Measurements from ENCODE around the gene SPPL3.

DNA sequence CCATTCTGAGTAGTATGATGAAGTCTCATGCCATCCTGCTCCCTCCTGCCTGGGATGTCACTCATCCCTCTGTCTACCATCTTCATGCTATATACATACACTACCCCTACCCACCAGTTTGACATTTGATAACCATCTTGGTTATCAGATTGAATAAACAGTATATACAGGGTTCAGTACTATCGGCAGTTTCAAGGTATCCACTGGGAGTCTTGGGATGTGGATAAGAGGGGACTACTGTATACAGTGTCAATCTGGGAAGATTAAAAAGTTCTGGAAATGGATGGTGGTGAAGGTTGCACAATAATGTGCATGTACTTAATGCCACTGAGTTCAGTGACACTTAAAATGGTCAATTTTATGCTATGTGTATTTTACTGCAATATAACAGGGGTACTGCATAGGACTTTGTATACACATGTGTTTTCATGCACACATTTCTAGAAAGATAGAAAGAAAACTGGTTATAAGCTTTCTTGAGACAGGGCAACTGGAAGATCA is 22.1 kb downstream of the SPPL3 start:
- TF ChIP-seq, protein P1, sequence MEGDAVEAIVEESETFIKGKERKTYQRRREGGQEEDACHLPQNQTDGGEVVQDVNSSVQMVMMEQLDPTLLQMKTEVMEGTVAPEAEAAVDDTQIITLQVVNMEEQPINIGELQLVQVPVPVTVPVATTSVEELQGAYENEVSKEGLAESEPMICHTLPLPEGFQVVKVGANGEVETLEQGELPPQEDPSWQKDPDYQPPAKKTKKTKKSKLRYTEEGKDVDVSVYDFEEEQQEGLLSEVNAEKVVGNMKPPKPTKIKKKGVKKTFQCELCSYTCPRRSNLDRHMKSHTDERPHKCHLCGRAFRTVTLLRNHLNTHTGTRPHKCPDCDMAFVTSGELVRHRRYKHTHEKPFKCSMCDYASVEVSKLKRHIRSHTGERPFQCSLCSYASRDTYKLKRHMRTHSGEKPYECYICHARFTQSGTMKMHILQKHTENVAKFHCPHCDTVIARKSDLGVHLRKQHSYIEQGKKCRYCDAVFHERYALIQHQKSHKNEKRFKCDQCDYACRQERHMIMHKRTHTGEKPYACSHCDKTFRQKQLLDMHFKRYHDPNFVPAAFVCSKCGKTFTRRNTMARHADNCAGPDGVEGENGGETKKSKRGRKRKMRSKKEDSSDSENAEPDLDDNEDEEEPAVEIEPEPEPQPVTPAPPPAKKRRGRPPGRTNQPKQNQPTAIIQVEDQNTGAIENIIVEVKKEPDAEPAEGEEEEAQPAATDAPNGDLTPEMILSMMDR (IDR thresholded peaks at IDR 0.05 in 2 of 3, conservative IDR thresholded peaks at IDR 0.05 in 1 of 3; ENCODE audit: borderline replicate concordance in 1 of 3, insufficient read depth in 1 of 3, low read depth in 2 of 3, low read length in 2 of 3) = no peak
- TF ChIP-seq EGR1 (IDR thresholded peaks at IDR 0.05; ENCODE audit: low read depth) = no peak
- TF ChIP-seq POLR2A (IDR thresholded peaks at IDR 0.05; ENCODE audit: borderline replicate concordance, extremely low read depth, insufficient read depth, insufficient read length) = no peak
- TF ChIP-seq, protein P2, sequence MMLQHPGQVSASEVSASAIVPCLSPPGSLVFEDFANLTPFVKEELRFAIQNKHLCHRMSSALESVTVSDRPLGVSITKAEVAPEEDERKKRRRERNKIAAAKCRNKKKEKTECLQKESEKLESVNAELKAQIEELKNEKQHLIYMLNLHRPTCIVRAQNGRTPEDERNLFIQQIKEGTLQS (IDR thresholded peaks at IDR 0.05) = no peak
- no peak for TF ChIP-seq POLR2AphosphoS5 (IDR thresholded peaks at IDR 0.05; ENCODE audit: low read depth, low read length)

Data from HCT116 (cell line).